ENCODE measurements around the gene ZNF487.
"Not testable (repeated sequence)": the region's sequence is repeated elsewhere in the genome, so short reads cannot be mapped to it uniquely, and the experiment has no call there.

Gene ZNF487

GRCh38 chr10:43424416-43424815, 12.5 kb upstream of the ZNF487 start:
- DNase-seq, result no peak
- in situ Hi-C loops (cut with HindIII; ENCODE audit: low pct_ligation_motif_present, low pct_unique_long_range_greater_than_20kb, low sequenced_read_pairs), result no loop called here

- DNase-seq; in situ Hi-C loops (cut with HindIII; ENCODE audit: low pct_ligation_motif_present, low pct_unique_long_range_greater_than_20kb, low sequenced_read_pairs): not testable (repeated sequence)
Measured at GRCh38 chr10:43426476-43426875, 10.4 kb upstream of the ZNF487 start.

DNA sequence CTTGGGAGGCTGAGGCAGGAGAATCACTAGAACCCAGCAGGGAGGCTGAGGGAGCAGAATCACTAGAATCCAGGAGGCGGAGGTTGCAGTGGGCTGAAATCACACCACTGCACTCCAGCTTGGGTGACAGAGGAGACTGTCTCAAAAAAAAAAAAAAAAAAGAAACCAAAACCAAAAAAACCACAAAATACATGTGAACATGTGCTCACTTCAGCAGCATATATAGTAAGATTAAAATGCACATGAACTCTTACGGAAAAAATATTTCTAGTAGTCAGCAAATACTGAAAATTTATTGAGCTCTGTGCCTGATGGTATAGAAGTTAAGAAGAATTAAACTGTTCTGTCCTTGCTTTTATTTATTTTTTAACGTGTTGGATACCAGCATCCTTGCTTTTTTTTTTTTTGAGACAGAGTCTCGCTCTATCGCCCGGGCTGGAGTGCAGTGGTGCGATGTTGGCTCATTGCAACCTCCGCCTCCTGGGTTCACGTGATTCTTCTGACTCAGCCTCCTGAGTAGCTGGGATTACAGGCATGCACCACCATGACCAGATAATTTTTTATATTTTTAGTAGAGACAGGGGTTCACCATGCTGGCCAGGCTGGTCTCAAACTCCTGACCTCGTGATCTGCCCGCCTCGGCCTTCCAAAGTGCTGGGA, 9.6 kb upstream of the ZNF487 start:
- in situ Hi-C loops (cut with HindIII; ENCODE audit: low pct_ligation_motif_present, low pct_unique_long_range_greater_than_20kb, low sequenced_read_pairs), result no loop called here
- DNase-seq, result no peak

GRCh38 chr10:43430926-43431663, 5.8 kb upstream of the ZNF487 start:
- DNase-seq, result no peak
- in situ Hi-C loops (cut with HindIII; ENCODE audit: low pct_ligation_motif_present, low pct_unique_long_range_greater_than_20kb, low sequenced_read_pairs), result no loop called here

DNA sequence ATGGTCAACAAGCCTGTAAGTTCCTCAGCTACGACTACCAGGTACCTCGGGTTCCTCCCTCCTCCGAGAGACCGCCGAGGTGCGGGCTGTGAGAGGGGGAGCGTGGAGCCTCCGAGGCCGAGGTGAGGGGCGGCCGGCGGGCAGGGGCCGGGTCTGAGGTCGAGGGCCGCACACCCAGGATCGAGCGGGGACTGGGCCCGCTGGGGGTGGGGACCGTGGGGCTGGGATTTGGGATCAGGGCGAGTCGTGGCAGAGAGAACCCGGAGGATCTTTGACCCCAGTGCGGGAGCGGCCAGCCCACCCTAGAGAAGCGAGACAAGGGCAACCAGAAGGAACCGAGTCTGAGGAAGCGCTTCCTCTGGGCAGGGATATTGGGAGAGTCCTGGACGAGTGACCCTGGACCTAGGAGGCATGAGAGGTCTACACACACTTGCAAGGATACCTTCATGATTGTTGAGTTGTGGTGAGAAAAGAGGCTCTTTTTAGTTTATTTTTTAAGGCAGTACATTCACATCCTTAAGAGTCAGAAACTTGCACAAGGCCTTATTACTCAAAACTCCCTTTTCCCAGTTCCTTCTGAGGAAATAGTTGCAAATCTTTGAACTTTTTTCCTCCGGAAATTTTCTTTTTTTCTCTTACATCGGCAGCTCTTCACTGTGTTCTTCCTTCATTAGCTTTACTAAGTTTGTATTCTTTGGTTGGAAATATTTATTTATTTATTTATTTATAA, 395 bp downstream of the ZNF487 start:
- peak; percentile 29 for DNase-seq
- in situ Hi-C loops (cut with HindIII; ENCODE audit: low pct_ligation_motif_present, low pct_unique_long_range_greater_than_20kb, low sequenced_read_pairs), result no loop called here

GRCh38 chr10:43440463-43441134, 3.7 kb downstream of the ZNF487 start:
- DNase-seq, result no peak
- in situ Hi-C loops (cut with HindIII; ENCODE audit: low pct_ligation_motif_present, low pct_unique_long_range_greater_than_20kb, low sequenced_read_pairs), result no loop called here

DNA sequence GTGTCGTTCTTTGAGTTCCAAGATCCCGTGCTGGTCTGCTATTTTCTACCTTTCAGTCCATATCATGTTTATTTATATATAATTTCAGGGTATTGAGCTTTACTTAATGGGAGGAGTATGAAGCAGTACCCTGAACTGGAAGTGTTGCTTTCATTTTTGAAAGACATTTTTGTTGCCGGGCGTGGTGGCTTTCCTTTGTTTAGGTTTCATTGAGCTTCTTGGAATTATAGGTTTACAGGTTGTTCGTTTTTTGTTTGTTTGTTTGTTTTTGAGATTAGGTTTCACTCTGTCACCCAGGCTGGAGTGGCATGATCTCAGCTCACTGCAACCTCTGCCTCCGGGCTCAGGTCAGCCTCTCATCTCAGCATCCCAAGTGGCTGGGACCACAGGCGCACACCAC, 7.4 kb downstream of the ZNF487 start:
- in situ Hi-C loops (cut with HindIII; ENCODE audit: low pct_ligation_motif_present, low pct_unique_long_range_greater_than_20kb, low sequenced_read_pairs), result no loop called here
- no peak for DNase-seq

DNA sequence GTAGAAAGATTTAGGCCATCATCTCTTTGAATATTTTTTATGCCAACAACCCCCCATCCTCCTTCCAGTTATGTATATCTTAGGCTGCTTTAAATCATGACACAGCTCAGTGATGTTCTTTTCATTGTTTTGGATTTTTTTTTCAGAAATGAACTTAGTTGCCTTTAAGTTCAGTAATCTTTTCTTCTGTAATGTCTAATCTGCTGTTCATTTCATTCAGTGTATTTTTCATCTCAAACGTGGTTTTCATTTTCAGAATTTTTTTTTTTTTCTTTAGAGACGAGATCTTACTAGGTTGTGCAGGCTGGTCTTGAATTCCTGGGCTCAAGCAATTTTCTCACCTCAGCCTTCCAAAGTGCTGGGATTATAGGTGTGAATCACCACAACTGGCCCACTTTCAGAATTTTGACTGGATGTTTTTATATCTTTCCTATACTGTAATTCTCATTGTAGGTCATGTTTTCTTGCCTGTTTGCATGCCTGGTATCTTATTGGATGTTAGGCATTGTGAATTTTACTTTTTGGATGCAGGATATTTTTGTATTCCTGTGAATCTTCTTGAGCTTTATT, 8.1 kb downstream of the ZNF487 start:
- no peak for DNase-seq
- in situ Hi-C loops (cut with HindIII; ENCODE audit: low pct_ligation_motif_present, low pct_unique_long_range_greater_than_20kb, low sequenced_read_pairs), result no loop called here

DNA sequence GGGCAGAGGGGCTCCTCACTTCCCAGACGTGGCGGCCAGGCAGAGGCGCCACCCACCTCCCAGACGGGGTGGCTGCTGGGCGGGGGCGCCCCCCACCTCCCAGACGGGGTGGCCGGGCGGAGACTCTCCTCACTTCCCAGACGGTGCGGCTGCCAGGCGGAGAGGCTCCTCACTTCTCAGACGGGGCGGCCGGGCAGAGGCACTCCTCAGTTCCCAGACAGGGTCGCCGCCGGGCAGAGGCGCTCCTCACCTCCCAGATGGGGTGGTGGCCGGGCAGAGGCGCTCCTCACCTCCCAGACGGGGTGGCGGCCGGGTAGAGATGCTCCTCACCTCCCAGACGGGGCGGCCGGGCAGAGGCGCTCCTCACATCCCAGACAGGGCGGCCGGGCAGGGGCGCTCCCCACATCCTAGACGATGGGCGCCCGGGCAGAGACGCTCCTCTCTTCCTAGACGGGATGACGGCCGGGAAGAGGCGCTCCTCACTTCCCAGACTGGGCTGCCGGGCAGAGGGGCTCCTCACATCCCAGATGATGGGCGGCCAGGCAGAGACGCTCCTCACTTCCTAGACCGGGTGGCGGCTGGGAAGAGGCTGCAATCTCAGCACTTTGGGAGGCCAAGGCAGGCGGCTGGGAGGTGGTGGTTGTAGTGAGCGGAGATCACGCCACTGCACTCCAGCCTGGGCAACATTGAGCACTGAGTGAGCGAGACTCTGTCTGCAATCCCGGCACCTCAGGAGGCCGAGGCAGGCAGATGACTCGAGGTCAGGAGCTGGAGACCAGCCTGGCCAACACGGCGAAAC, 9.5 kb downstream of the ZNF487 start:
- in situ Hi-C loops (cut with HindIII; ENCODE audit: low pct_ligation_motif_present, low pct_unique_long_range_greater_than_20kb, low sequenced_read_pairs); DNase-seq: not testable (repeated sequence)

- DNase-seq, result no peak
- in situ Hi-C loops (cut with HindIII; ENCODE audit: low pct_ligation_motif_present, low pct_unique_long_range_greater_than_20kb, low sequenced_read_pairs), result no loop called here
Measured at GRCh38 chr10:43448742-43449141, 11.8 kb downstream of the ZNF487 start.

GRCh38 chr10:43452356-43452914, 15.5 kb downstream of the ZNF487 start:
- no peak for DNase-seq
- in situ Hi-C loops (cut with HindIII; ENCODE audit: low pct_ligation_motif_present, low pct_unique_long_range_greater_than_20kb, low sequenced_read_pairs), result no loop called here

GRCh38 chr10:43453266-43453831, 16.4 kb downstream of the ZNF487 start:
- DNase-seq, result no peak
- in situ Hi-C loops (cut with HindIII; ENCODE audit: low pct_ligation_motif_present, low pct_unique_long_range_greater_than_20kb, low sequenced_read_pairs), result no loop called here

DNA sequence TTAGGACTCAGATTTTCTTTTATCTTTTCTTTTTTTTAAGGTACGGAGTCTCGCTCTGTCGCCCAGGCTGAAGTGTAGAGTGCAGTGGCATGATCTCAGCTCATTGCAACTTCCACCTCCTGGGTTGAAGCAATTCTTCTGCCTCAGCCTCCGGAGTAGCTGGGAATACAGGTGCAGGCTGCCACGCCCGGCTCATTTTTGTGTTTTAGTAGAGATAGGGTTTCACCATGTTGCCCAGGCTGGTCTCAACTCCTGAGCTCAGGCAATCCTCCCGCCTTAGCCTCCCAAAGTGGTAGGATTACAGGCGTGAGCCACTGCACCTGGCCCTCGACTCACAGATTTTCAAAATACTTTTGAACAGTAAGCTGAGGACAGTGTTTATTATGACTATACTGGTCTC, 17.1 kb downstream of the ZNF487 start:
- DNase-seq; in situ Hi-C loops (cut with HindIII; ENCODE audit: low pct_ligation_motif_present, low pct_unique_long_range_greater_than_20kb, low sequenced_read_pairs): not testable (repeated sequence)

DNA sequence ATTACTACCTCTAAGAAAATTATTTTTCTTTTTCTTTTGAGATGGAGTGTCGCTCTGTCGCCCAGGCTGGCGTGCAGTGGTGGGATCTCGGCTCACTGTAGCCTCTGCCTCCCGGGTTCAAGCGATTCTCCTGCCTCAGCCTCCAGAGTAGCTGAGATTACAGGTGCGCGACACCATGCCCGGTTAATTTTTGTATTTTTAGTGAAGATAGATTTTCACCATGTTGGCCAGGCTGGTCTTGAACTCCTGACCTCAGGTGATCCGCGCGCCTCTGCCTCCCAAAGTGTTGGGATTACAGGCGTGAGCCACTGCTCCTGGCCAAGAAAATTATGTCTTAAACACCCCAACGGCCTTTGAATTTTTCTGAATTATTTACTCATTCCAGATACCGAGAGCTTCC, 19.6 kb downstream of the ZNF487 start:
- in situ Hi-C loops (cut with HindIII; ENCODE audit: low pct_ligation_motif_present, low pct_unique_long_range_greater_than_20kb, low sequenced_read_pairs); DNase-seq: not testable (repeated sequence)

GRCh38 chr10:43458227-43458626, 21.3 kb downstream of the ZNF487 start:
- in situ Hi-C loops (cut with HindIII; ENCODE audit: low pct_ligation_motif_present, low pct_unique_long_range_greater_than_20kb, low sequenced_read_pairs), result no loop called here
- no peak for DNase-seq

DNA sequence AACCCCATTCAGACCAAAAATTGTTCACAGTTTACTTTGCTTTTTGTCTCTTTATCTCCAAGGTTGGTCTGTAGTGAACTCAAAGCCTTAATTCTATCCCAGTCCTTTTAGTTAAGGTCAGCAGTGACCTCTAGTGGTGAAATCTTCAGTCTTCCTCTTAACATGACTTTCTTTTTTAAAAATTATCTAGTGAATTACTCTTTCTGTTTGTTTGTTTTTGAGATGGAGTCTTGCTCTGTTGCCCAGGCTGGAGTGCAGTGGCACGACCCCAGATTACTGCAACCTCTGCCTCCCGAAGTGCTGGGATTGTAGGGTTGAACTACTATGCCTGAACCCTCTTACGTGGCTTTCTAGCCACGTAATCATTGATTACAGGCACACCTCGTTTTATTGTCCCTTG, 25.0 kb downstream of the ZNF487 start:
- in situ Hi-C loops (cut with HindIII; ENCODE audit: low pct_ligation_motif_present, low pct_unique_long_range_greater_than_20kb, low sequenced_read_pairs), result no loop called here
- DNase-seq, result peak; percentile 83

GRCh38 chr10:43465086-43465735, 28.3 kb downstream of the ZNF487 start:
- in situ Hi-C loops (cut with HindIII; ENCODE audit: low pct_ligation_motif_present, low pct_unique_long_range_greater_than_20kb, low sequenced_read_pairs); DNase-seq: not testable (repeated sequence)

Measured in ACHN (cell line).